ELF-1 (cell line): ENCODE results near the gene ARHGAP29.
A peak's percentile ranks its signal among the peaks of the same experiment; 100 is the strongest.

Experiments
- DNase-seq: peaks from one replicate; pipeline ENCODE4 v3.0.0-alpha.2; 2016; ENCODE audit warnings: low read depth, low spot score

Gene ARHGAP29

DNA sequence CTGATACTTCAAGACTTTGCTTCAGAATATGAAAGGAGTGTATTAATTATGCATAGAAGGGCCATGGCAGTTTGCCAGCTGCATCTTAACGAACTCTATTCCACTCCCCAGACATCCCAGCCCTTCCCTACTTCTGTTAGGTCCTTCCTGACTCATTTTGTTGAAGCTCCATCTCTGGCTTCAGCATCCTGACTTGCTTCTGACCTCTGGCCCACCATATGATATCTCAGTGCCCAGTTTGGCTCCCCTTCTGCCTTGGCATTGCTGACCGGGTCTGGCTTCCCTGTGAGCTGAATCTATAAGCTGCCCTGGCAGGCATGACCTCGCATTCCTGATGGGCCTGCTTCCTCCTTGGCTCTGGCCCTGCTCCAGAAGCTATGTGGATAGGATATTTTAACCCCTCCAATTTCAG, 27.6 kb upstream of the ARHGAP29 start:
- no peak for DNase-seq

DNA sequence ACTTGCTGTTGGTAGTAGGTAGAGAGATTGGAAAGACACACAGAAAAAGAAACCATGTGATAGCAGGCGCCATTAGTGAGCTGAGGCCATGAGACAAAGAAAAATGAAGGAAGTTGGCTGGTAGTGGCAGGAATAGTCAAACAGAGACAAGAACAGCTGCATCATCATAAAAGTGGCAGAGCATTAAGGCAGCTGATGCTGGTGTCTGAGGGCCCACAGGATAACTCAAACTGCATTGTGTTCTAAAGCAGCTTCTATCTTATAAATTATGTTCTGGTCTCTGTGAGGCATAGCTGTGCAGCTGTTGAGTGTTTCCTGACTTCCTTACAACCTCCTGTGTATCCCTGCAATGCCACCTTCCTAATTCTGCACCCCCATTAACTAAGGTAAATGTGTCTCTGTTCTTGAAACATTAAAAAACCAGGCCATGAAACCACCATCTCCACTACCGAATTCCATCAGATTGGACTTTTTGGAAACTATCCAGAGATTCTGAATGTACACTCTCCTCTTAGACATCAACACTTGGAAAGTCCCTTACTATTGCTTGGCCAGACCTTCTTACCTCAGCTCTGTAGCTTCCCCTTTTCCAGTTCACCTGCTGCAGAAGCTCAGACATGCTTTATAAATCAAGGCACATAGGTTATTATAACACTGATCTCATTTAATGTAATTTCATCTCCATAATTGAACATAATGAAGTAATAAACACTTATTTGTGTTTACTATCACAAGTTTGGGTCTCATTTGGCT, 23.4 kb upstream of the ARHGAP29 start:
- DNase-seq: no peak

DNA sequence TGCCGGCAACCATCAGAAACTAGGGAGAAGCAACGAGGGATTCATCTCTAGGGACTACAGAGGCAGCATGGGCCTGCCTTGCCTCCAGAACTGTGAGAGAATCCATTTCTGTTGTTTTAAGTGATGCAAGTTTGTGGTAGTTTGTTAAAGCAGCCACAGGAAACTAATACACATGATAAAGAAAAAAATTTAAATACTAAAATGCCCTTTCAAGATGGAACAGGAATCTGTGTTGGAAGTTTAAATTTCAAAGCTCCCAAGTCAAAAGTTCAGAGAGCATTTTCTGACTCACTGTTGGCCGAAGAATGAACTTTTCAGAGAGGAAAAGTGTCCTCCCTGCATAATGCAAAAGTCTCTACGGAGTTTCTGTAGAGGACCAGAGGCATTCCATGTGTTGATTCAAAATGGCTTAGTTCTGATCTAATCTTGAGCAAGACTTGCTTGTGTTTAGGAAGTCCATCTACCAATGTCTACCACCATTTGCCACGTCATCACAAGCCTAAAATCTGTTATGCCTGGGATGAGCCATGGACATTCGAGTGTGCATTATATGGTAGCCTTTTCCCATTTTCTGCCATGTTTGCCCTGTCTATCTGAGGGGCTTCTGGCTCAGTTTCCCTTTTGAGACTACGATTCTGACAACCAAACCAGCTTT, 22.4 kb upstream of the ARHGAP29 start:
- DNase-seq: peak; percentile 13

DNA sequence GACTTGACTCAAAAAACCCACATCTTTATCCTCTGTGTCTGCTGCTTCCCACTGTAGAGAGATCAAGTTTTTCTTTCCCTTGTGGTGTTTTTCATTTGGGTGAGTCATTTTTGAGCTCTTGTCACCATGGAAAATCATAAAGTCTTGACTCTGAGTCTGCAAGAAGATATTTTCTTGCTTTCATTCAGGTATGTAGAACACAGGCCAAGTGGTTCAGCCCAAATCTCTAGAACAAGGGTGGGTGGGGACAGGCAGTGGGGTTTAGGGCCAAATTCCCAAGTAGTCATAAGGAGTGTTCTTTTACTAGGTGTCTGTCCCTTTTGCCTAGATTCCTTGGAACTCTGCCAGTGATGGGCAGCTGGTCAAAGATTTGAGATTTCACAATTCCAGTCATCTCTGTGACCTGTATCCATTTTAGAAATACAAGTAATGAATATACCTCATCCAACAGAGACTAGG, 21.5 kb upstream of the ARHGAP29 start:
- no peak for DNase-seq

DNA sequence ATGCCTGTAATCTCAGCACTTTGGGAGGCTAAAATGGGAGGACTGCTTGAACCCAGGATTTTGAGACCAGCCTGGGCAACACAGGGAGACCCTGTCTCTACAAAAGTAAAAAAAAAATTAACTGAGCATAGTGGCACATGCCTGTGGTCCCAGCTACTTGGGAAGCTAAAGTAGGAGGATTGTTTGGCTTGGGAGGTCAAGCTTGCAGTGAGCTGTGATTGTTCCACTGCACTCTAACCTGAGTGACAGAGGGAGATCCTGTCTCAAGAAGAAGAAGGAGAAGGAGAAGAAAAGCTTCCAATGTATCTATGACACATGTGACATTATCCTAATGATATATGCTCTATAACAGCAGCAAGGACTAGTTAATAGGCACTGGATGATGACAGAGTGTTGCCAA, 20.1 kb upstream of the ARHGAP29 start:
- DNase-seq: no peak

DNA sequence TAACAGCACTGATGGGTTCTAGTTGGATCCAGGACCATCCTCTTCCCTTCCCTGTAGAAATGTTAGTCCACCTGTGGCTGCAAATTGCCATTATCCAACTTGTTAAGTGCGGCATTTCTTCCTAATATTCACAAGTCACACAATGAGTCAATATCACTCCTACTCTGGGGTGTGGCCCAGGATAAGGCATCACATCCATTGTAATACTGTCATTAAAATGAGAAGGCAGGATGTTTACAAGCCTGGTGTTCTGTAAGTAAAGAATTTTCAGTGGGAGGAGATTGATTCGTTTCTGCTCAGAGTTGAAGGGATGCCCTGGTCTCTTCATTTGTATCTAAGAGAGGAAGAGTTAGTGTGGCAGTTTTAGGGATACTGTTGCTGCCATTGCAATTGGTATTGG, 18.1 kb upstream of the ARHGAP29 start:
- DNase-seq: no peak

DNA sequence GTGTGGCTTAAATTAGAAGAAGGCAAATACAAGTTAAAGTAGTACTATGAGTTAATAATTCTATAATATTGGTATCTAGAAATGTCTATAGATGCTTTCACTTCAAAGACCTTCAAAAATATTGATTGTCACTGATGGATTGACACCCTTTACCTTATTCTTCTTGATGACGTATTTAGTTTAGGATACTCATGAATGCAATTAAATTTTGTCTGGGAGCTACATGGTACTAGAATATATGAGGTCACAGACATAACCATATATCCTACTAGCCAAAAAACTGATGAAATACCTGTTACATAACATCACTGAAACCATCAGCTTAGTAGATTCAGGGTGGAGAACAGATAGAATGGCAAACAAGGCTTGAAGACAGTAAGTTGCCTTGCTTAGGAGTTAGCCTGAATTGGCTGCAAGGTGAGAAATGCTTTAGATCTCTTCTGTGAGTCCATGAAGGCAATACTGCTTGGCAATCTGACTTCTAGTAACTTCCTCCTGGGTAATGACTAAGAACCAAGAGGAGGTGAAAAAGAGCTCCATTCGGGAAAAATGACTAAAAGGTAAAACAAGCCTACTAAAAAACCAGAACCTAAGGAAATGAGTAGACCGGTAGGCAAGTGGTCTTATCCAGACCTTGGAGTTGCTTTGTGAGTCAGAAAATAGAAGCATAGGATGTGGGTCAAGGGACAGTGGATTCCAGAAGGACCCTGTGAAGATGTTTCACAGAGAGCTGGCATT, 16.9 kb upstream of the ARHGAP29 start:
- no peak for DNase-seq

DNA sequence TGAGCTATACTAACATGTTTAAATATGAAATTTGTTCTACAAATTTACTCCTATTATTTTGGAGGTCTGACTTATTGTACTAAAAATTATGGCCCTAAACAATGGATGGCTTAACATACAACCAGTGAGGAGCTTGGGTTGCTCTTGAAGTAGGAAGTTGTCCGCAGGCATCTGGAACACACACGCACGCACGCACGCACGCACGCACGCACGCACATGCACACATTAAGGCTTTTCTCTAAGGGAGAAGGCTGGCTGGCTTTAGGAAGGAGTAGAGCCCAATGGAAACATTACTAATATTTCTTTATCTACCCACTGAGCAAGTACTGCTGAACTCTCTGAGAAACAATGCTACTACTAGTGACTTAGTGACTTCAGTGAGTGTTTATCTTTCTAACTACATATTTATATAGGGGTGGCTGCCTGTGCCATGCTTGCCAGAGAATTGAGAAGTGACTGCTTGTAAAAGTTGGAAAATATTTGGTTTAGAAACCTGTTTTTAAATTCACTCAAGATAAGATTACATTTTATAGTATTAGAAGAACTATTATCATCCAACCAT, 16.2 kb upstream of the ARHGAP29 start:
- no peak for DNase-seq

DNA sequence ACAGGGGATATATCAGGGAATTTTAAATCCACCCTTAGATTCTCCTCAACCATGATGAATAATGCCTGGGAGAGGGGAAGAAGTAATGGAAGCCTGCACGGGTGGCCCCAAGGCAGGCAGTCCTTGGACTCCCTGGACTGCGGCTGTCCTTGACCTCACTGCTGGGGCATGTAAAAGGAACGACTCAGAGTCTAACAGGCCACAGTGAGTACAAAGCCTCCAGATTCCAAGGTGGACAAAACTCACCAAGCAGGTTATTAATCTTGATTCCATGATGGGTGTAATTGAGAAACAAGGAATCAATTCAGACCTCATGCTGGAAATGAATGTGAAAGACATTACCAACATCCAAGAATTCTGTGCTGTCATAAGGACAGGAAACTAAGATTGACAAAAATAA, 13.0 kb upstream of the ARHGAP29 start:
- DNase-seq: peak; percentile 18

DNA sequence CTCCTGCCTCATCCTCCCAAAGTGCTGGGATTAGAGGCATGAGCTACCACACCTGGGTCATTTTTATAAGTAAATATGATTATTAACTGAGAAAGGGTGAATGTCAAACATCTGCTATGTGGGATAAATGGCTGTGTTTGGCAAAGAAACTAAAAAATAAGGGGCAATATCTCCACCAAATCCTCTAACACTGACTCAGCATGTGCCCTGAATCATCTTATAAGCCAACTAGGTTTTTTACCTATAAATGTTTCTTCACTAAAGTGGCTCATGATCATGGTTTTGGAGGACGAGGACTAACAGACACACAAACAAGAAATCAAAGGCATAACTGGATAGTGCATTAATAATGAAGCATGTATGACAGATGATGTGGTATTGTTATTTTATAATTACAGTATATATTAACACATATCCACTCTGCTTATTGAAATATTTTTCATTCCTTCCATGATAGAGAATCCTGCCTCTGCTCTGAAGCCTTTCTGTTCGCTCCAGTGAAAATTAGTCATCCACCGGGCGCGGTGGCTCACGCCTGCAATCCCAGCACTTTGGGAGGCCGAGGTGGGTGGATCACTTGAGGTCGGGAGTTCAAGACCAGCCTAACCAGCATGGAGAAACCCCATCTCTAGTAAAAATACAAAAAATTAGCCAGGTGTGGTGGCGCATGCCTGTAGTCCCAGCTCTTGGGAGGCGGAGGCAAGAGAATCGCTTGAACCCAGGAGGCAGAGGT, 11.7 kb upstream of the ARHGAP29 start:
- DNase-seq: no peak

DNA sequence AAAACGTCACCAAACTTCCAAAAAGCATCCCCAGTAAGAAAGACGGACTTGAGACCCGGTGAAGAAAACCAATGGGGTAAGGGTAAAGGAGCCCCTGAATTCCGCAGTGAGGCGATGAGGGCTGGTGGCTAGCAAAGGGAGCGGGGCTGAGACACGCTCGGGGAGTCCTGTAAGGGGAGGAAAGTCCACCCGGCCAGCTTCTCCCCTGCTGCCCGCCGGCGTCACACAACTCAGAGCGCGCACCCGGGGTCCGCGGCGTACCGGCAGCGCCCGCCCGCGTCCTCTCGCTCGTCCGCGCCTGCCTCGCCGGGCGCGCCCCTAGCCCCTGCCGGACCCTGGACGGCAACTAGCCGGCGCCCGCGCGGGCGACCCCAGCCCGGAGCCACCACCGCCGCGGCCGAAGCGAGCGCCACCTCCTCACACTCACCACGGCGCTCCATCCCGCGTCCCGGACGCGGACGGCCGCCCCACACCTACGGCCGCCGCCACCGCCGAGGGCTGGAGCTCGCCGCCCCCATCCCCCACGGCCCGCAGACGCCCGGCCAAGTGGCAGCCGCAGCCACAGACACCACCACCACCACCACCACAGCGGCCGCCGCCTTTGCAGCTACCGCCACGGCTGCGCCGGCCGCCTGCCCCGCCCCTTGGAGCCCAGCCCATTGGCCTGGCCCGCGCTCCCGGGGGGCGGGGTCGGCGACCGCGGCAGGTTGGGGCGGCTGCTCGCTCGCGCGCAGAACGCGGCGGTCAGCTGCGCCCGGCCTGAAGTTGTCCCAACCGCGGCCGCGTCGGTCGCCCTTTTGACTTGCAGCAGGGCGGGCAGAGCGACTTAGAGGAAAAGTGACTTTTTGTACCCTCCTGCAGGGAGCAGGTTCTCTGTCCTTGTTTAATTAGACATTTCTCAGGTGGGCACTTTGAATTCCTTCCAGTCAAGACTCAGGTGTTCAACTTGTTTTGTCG, 10.0 kb upstream of the ARHGAP29 start:
- peak; percentile 89 for DNase-seq

DNA sequence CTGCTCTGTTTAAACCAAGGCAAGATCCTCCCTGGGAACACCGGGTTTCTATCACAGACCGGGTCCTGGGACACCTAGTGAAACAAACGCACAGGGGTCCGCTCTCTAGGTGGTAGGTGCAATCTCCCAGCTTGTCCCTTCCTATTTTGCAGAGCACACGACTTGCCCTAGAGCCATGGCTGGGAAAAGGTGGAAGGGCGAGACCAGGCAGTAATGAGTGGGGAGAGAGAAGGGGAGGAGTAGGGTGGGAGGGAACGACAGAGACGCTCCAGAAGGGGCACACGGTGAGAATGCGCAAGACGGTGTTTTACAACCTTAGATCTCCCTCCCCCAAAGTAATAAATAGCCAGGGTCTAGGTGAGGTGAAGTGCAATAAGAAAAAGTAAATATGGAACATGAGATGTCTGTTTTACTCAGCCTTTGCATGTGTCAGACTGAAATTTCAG, 9.3 kb upstream of the ARHGAP29 start:
- DNase-seq: peak; percentile 25

DNA sequence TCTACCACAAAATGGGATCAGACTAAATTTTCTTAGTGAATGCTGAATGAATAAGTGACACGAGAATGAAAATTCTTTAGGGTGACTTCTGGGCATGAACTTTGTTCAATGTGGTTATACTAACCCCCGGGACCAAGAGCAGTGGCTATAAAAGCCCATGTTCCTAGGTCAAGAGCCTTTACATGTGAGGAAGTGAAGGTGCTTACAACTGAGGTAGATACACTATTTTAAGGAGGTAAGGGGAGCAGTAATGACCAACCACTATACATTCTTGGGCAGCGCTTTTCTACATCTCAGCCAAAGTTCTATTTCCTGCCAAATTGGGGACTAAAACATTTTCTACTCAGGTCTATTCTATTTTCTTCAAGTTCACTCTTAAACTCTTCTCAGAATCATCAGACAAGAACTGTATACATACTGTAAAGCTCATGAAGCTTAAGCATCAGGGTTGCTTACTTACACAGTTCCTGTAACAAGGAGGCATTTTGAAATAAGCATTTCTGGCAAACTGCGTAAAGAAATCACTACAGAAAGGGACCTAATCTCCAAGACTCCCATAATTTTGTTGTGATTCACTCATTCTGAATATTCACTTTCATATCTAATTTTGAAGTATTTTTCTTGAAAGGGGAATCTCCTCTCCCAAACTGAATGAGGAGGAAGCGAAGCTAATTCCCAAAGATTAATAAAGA, 8.5 kb upstream of the ARHGAP29 start:
- no peak for DNase-seq

DNA sequence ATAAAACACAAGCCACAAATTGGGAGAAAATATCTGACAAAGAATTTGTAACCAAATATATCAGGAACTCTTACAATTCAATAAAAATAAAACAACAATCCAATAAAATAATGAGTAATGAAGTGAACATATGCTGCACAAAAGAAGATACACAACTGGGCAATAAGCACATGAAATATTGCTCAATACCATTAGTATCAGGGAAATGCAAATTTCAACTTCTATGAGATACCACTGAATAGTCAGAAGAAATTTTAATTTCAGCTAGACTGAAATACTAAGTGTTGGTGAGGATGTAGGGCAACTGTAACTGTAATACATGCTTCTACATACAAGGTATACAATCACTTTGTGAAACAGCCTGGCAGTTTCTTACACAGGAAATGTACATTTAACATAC, 7.4 kb upstream of the ARHGAP29 start:
- no peak for DNase-seq

DNA sequence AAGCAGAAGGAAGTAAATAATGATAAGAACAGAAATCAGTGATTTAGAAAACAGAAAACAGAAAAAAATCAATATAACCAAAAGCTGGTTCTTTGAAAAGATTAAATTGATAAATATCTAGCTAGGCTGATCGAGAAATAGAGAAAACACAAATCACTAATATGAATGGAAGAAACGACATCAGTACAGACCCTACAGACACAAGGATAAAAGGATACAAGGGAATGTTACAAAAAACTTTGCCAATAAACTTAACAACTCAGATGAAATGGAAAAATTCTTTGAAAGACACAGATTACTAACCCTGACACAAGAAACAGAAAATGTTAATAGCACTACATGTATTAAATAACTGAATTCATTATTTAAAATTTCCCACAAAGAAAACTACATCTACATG, 6.3 kb upstream of the ARHGAP29 start:
- no peak for DNase-seq

DNA sequence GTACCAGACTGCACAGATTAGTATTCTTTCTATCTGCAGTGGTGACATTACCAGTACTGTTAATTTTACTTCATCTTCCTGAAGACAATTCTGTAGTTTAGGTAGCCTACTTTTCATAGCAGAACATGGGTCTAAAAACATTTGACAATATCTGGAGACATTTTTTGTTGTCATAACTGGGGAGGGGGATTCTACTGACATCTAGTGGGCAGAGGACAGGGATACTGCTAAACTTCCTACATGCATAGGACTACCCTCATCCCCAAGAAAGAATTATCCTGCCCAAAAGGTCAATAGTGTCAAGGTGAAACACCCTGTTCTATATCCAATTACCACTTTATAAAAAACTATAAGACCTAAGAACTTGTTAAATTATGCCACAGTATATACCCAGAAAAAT, 3.4 kb upstream of the ARHGAP29 start:
- no peak for DNase-seq

DNA sequence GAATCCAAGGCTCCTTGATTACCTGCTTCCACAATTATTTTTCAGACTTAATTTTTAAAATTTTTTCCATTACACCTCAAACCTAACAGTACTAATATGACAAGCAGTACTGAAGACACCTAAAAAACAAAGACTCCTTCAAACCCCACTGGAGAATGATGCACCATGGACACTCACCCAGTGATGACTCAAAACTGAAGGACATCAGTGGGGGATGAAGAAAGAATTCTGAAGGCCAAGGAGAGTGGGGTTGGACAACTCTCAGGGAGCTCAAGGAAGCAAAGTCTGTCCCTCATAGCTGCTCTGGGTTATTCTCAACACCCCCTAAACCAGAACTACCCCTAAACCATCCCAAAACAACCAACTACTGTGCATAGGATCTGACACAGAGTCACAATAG, 2.4 kb upstream of the ARHGAP29 start:
- DNase-seq: no peak

DNA sequence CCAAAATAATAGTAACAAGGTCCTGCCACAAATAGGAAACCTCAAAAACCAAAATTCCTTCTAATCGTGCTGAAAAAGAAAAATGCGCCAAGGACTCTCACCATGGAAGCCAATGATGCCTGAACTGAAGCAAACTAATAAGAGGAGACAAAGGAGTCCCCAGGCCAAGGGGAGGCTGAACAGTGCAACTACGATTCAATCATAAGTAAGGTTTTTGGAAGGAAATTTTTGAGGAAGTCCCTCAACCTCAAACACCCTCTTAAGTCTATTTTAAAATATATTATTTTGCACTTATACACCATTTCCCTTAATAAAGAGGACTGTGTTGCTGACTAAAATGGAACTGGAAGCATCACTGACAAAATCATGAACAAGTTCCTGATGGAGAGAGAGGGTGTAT, 1.7 kb upstream of the ARHGAP29 start:
- DNase-seq: no peak

DNA sequence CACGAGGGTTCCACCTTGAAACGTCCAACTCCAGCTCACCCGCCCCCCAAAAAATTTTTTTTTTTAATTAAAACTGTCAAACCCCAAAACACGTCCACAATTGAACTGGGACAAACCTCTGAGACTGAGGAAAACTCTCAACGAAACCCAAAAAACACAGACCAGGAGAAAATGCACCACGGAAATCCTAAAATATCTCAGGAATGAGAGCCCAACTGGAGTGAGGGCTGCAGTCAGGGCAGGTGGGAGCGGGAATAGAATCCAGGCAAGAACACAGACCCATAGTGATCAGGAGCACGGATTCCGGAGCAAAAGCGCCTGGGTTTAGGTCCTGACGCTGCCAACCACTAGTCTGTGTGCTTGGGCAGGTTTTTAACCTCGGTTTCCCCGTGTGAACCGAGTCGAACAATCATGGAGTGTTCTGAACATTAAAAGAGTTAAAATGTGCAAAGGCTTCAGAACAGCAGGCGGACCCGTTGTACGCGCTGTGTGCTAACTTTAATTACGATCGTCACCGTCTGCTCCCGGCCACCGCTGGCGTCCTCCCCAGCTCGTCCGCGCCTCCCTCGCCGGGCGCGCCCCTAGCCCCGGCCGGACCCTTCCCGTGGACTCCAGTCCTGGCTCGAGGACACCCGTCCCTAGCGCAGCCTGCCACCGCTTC, 624 bp downstream of the ARHGAP29 start:
- DNase-seq: peak; percentile 62
